Body of pancreas (tissue), 4 donors: ENCODE measurements around the gene RPS26. TPM values are rescaled to one million over a fixed set of nuclear protein-coding genes. Genes with fewer than 3 reads are reported as not detected.

Source experiments
- ATAC-seq: fragments of 150-250 bp; one replicate; pipeline ENCODE4 v1.9.1; 2016
- DNase-seq, 4 donors: peaks; one replicate each; pipeline ENCODE4 v3.0.0-alpha.2; 2019
- H3K27ac ChIP-seq, 4 donors: fragments of 200-600 bp; sonication (generic); 1 replicate in 3 of 4; 2 replicates in 1 of 4; pipeline versions ENCODE4 v1.5.1 to v1.6.1; 2016 to 2019; ENCODE audit warnings: mild to moderate bottlenecking in 1 of 4, mixed read lengths in 1 of 4, moderate library complexity in 1 of 4
- H3K27me3 ChIP-seq, 2 donors: fragments of 200-600 bp; sonication (generic); one replicate each; pipeline ENCODE4 v1.6.0; 2016; ENCODE audit warnings: mild to moderate bottlenecking in 1 of 2
- H3K36me3 ChIP-seq, 2 donors: fragments of 200-600 bp; sonication (generic); replicated peaks in 1 of 2; 2 replicates each; pipeline ENCODE4 v1.5.1; 2016; ENCODE audit warnings: low read depth in 2 of 2; ENCODE audit not compliant: insufficient read depth in 1 of 2
- H3K4me1 ChIP-seq: fragments of 200-600 bp; sonication (generic); one replicate; pipeline ENCODE4 v1.6.0; 2016
- H3K4me3 ChIP-seq, 2 donors: fragments of 200-600 bp; sonication (generic); 1 replicate in 1 of 2; 2 replicates in 1 of 2; pipeline ENCODE4 v1.5.1; 2016 to 2019
- H3K9me3 ChIP-seq, 3 donors: fragments of 200-600 bp; sonication (generic); 1 replicate in 2 of 3; 2 replicates in 1 of 3; pipeline ENCODE4 v1.5.1; 2016
- POLR2A ChIP-seq, 3 donors: fragments of 450-650 bp; IDR thresholded peaks; one replicate each; pipeline ENCODE4 v1.6.1; 2016; ENCODE audit warnings: antibody characterized with exemption in 3 of 3, mild to moderate bottlenecking in 2 of 3
- WGBS, 2 donors: methylation state at CpG; one replicate each; pipeline ENCODE4 v1.1.5; 2017; 5-methylcytosine and 5-hydroxymethylcytosine counted together
- intact Hi-C: fragments of 100-400 bp; cut with DNase I; formaldehyde crosslinking; loops from one replicate; pipeline ENCODE4 v1.15.1; 2023
- total RNA-seq, 2 donors: library from RNA; depleted of rRNA; stranded (reverse); fragments of >200 nt; gene quantifications; one replicate each; pipeline ENCODE4 v1.1.0, GENCODE V29; 2016
- TF ChIP-seq, protein P1 (sequence below), 7 experiments: fragments of 450-650 bp in 4 of 7; fragments of 200-600 bp in 3 of 7; sonication (generic) in 3 of 7; IDR thresholded peaks; one replicate each; pipeline ENCODE4 v1.5.1; 2016 to 2019; ENCODE audit warnings: antibody characterized with exemption in 7 of 7

The RPS26 gene
- total RNA-seq, result 100 to 1,000 TPM; 215 to 405 TPM

DNA sequence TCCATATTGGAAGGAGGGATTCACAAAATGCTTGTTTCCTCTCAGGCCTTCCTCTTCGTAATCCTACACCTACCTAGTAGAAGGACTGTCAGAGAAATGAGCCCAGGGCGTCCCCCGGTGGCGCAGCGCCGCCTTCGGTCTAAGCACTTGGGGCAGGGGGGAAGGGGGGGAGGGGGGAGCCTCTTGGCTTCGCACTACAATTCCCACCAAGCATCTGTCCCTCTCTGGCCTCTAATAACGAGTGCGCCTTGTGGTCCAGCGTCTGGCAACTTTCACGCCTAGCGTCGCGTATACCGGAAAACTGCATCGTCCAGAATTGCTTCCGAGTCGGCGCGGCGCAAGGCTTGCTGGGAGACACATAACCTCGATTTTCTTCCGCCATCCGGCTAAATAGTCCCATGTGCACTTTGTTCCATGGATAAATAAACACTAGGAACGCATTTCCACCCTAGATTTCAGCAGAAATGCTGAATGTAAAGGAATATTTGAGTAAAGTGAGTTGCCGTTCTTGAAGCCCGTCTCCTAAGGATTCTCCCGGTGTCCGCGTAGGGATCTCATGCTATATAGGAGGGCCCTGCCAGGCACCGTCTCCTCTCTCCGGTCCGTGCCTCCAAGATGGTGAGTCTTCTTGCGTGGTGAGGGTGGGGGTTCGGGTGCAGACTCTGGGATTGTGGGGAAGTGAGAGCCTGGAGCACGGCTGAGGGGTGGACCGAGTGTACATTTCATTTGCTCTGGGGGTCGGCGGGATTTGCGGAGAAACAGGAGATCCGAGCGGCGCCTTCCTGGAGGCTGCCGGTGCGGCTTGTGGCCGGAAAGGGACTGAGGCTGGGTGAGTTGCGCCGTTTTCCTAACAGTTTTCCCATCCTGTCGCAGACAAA lies at the start of gene RPS26:
Gene RPS26, plus strand, starts transcription at position 367 of the 878 bp plus-strand sequence. Its CDS starts 249 bp downstream, at position 616.
- intact Hi-C loops, result no loop called here
- no peaks in the 10 kb centered on the region for H3K27me3 ChIP-seq
- WGBS, 2 donors, result 0% methylated on average over 37 to 50 of the region's 50 CpGs
- peak within 1 kb of the TSS; percentile 91 to 97 (median 96) for H3K27ac ChIP-seq
- peak; percentile 95 to 99 (median 96) for DNase-seq
- H3K9me3 ChIP-seq, result no peaks in the 10 kb centered on the region
- peaks cover 21% of the 10 kb centered on the region for H3K4me1 ChIP-seq
- peak; percentile 84 to 99 (median 99) for TF ChIP-seq POLR2A (IDR thresholded peaks at IDR 0.05)
- TF ChIP-seq, protein P1, sequence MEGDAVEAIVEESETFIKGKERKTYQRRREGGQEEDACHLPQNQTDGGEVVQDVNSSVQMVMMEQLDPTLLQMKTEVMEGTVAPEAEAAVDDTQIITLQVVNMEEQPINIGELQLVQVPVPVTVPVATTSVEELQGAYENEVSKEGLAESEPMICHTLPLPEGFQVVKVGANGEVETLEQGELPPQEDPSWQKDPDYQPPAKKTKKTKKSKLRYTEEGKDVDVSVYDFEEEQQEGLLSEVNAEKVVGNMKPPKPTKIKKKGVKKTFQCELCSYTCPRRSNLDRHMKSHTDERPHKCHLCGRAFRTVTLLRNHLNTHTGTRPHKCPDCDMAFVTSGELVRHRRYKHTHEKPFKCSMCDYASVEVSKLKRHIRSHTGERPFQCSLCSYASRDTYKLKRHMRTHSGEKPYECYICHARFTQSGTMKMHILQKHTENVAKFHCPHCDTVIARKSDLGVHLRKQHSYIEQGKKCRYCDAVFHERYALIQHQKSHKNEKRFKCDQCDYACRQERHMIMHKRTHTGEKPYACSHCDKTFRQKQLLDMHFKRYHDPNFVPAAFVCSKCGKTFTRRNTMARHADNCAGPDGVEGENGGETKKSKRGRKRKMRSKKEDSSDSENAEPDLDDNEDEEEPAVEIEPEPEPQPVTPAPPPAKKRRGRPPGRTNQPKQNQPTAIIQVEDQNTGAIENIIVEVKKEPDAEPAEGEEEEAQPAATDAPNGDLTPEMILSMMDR (IDR thresholded peaks at IDR 0.05), result peak in 6 of 7 experiments; percentile 35 to 57 (median 44)
- H3K36me3 ChIP-seq, result peaks cover 3 to 10% of the 10 kb centered on the region in 2 donors
- peak; percentile 96 for ATAC-seq
- peak within 1 kb of the TSS; percentile 82 to 85 for H3K4me3 ChIP-seq

DNA sequence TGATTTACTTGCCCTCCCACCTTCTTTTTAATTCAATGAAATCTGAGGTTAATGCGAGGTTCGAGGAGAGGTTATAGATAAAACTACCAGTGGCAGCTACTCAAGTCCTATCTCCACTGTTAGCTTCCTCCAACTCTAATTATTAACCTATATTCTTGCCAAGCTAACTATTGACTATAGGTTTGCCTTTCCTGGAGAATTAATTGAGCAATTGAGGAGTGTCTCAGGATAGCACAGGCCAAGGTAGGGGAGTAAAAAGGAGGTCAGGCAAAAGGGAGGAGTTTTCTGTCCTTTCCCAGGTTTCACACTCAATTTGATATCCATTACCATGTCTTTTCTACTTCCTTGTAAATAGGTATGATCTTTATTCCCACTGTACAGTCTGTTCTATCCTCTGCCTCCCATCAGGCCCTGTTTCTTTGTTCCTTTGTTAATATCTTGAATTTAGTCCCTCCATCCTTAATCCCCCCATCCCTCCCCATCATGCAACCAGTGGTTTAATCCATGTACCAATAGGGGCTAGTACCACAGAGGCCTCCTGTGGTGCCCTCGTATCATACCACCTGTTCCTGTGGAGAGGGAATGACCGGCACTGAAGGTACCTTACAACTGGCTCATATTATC lies 48.4 kb upstream of the RPS26 start:
- ATAC-seq, result no peak
- 62 to 70% methylated on average over 4 of the region's 4 CpGs for WGBS, 2 donors
- peaks cover 8 to 19% of the 10 kb centered on the region in 2 donors for H3K36me3 ChIP-seq
- intact Hi-C loops, result no loop called here
- peaks cover 9% of the 10 kb centered on the region for H3K4me1 ChIP-seq
- no peak overlapping the region for H3K27ac ChIP-seq
- no peak overlapping the region for H3K4me3 ChIP-seq
- DNase-seq, result no peak
- no peaks in the 10 kb centered on the region for H3K27me3 ChIP-seq
- no peak for TF ChIP-seq POLR2A (IDR thresholded peaks at IDR 0.05)
- TF ChIP-seq, protein P1 (IDR thresholded peaks at IDR 0.05), result no peak
- H3K9me3 ChIP-seq, result no peaks in the 10 kb centered on the region

DNA sequence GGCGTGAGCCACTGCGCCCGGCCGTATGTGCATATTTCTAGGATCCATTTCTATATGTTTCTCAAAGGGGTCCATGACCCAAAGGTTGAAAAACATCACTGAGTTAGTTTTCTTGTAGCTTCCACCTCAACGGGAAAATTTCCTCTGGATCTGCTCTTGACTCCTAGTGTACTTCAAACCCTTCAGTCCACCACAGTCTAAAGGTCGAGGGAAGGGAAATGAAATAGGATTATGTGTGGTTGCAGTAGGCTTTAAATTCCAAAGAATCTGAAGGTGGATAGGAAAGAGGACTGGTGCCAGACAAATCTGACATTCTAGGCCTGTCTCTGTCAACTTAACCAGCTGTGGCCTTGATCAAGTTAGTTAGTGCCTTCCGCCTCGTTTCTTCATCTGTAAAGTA lies 46.4 kb upstream of the RPS26 start:
- H3K4me3 ChIP-seq, result no peak overlapping the region
- peaks cover 8 to 19% of the 10 kb centered on the region in 2 donors for H3K36me3 ChIP-seq
- ATAC-seq, result no peak
- no peak for DNase-seq
- intact Hi-C loops, result no loop called here
- H3K27me3 ChIP-seq, result no peaks in the 10 kb centered on the region
- H3K4me1 ChIP-seq, result peaks cover 13% of the 10 kb centered on the region
- no peaks in the 10 kb centered on the region for H3K9me3 ChIP-seq
- H3K27ac ChIP-seq, result peak overlapping the region in 1 of 4 donors; percentile 93
- no peak for TF ChIP-seq POLR2A (IDR thresholded peaks at IDR 0.05)
- TF ChIP-seq, protein P1 (IDR thresholded peaks at IDR 0.05), result no peak
- WGBS, 2 donors, result 56 to 62% methylated on average over 8 of the region's 8 CpGs

DNA sequence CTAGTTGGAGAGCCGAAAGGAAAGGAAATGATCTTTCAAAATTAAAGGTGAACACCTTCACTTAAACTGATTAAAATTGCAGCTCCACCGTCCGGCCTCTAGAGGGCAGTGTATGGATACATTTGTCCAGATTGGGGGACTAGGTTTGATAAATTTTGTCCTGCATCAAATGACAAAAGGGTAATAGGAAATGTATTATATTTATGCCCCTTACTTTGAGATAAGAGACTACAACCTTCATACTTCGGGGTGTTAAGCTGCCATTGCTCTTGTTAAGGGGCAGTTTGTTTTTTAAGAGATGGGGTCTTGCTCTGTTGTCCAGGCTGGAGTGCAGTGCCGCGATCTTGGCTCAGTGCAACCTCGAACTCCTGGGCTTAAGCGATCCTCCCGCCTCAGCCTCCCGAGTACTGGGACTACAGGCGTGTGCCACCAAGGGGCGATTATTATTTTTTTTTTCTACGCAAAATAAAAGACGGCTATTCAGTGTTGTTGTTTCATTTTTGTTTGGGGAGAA lies 45.5 kb upstream of the RPS26 start:
- ATAC-seq (peak; percentile 61), DNase-seq (peak; percentile 62 to 75 (median 70))
- intact Hi-C loops, result no loop called here
- Histone ChIP-seq H3K36me3 (peaks cover 8 to 12% of the 10 kb centered on the region in 2 donors), H3K4me3 (peak overlapping the region; percentile 10 to 23), H3K4me1 (peaks cover 15% of the 10 kb centered on the region), H3K27ac (peak overlapping the region in 3 of 4 donors; percentile 77 to 93 (median 80)), H3K27me3 (no peaks in the 10 kb centered on the region), H3K9me3 (no peaks in the 10 kb centered on the region)
- 11 to 13% methylated on average over 14 of the region's 14 CpGs for WGBS, 2 donors
- TF ChIP-seq POLR2A (IDR thresholded peaks at IDR 0.05), result no peak
- TF ChIP-seq, protein P1 (IDR thresholded peaks at IDR 0.05), result peak; percentile 83 to 98 (median 91)
